Esophagus (tissue), 2 donors: ENCODE measurements around the gene C1QTNF8. TPM values are rescaled to one million over a fixed set of nuclear protein-coding genes. Genes with fewer than 3 reads are reported as not detected.

Source experiments
- H3K27ac ChIP-seq, 2 donors: one replicate each; pipeline ENCODE4 v1.5.1; 2013; ENCODE audit warnings: low read depth in 2 of 2, mild to moderate bottlenecking in 2 of 2, inconsistent platforms in 1 of 2, low read length in 1 of 2, moderate library complexity in 1 of 2
- H3K27me3 ChIP-seq, 2 donors: one replicate each; pipeline ENCODE4 v1.6.1; 2013; ENCODE audit warnings: low read length in 2 of 2, control low read depth in 1 of 2, mild to moderate bottlenecking in 1 of 2; ENCODE audit not compliant: insufficient read depth in 2 of 2, control insufficient read depth in 1 of 2
- H3K36me3 ChIP-seq, 2 donors: one replicate each; pipeline ENCODE4 v1.6.1; 2013; ENCODE audit warnings: low read length in 1 of 2; ENCODE audit not compliant: control insufficient read depth in 2 of 2, insufficient read depth in 2 of 2
- H3K4me1 ChIP-seq, 2 donors: one replicate each; pipeline ENCODE4 v1.6.1; 2013; ENCODE audit warnings: low read length in 1 of 2; ENCODE audit not compliant: control insufficient read depth in 2 of 2, insufficient read depth in 2 of 2
- H3K4me3 ChIP-seq, 2 donors: one replicate each; pipeline ENCODE4 v1.5.1; 2013; ENCODE audit warnings: low read length in 2 of 2, mild to moderate bottlenecking in 2 of 2, low read depth in 1 of 2, moderate library complexity in 1 of 2
- H3K9me3 ChIP-seq, 2 donors: one replicate each; pipeline ENCODE4 v1.6.1; 2013; ENCODE audit warnings: mild to moderate bottlenecking in 2 of 2, low read depth in 1 of 2, low read length in 1 of 2, moderate library complexity in 1 of 2; ENCODE audit not compliant: control insufficient read depth in 2 of 2, insufficient read depth in 1 of 2
- WGBS, 2 donors: extraction: QIAGEN DNeasy Blood & Tissue Kit; methylation state at CpG; one replicate each; pipeline ENCODE4 v1.1.7; 2013; 5-methylcytosine and 5-hydroxymethylcytosine counted together
- polyA plus RNA-seq, 2 donors: library from polyadenylated mRNA; stranded (reverse); fragments of 200-250 nt; gene quantifications; one replicate each; pipeline ENCODE4 v1.2.3, GENCODE V29; 2013
- donor health status: healthy with polysubstance abuse.
- donor health status: Bipolar disorder and iron deficiency.

The C1QTNF8 gene
- polyA plus RNA-seq, 2 donors, result not detected

- WGBS, 2 donors, result 59 to 67% methylated on average over 15 to 16 of the region's 16 CpGs
- H3K9me3 ChIP-seq, result no peaks in the 10 kb centered on the region
- H3K4me3 ChIP-seq, result no peak overlapping the region
- H3K4me1 ChIP-seq, result peaks cover 4 to 6% of the 10 kb centered on the region in 2 donors
- H3K27me3 ChIP-seq, result peaks cover 0 to 2% of the 10 kb centered on the region in 2 donors
- no peaks in the 10 kb centered on the region for H3K36me3 ChIP-seq
- no peak overlapping the region for H3K27ac ChIP-seq
These were observed 17.4 kb upstream of the C1QTNF8 start for GRCh38 chr16:1113489-1113888.

- peaks cover 0 to 4% of the 10 kb centered on the region in 2 donors for H3K27me3 ChIP-seq
- H3K36me3 ChIP-seq, result no peaks in the 10 kb centered on the region
- H3K4me3 ChIP-seq, result no peak overlapping the region
- H3K27ac ChIP-seq, result no peak overlapping the region
- H3K9me3 ChIP-seq, result peaks cover 0 to 4% of the 10 kb centered on the region in 2 donors
- peaks cover 4 to 6% of the 10 kb centered on the region in 2 donors for H3K4me1 ChIP-seq
- 69 to 70% methylated on average over 24 to 26 of the region's 26 CpGs for WGBS, 2 donors
These were observed 16.6 kb upstream of the C1QTNF8 start for GRCh38 chr16:1112506-1113184.

GRCh38 chr16:1109648-1110047 lies 13.6 kb upstream of the C1QTNF8 start:
- Histone ChIP-seq H3K9me3 (peaks cover 0 to 4% of the 10 kb centered on the region in 2 donors), H3K27me3 (peaks cover 0 to 4% of the 10 kb centered on the region in 2 donors), H3K36me3 (no peaks in the 10 kb centered on the region), H3K4me3 (no peak overlapping the region), H3K27ac (no peak overlapping the region), H3K4me1 (peaks cover 4 to 6% of the 10 kb centered on the region in 2 donors)
- WGBS, 2 donors, result 32 to 43% methylated on average over 19 of the region's 19 CpGs

GRCh38 chr16:1108299-1109252 lies 12.5 kb upstream of the C1QTNF8 start:
- 25 to 26% methylated on average over 42 of the region's 42 CpGs for WGBS, 2 donors
- Histone ChIP-seq H3K27ac (no peak overlapping the region), H3K9me3 (peaks cover 0 to 4% of the 10 kb centered on the region in 2 donors), H3K36me3 (no peaks in the 10 kb centered on the region), H3K4me3 (no peak overlapping the region), H3K4me1 (peaks cover 4 to 6% of the 10 kb centered on the region in 2 donors), H3K27me3 (peaks cover 0 to 4% of the 10 kb centered on the region in 2 donors)

DNA sequence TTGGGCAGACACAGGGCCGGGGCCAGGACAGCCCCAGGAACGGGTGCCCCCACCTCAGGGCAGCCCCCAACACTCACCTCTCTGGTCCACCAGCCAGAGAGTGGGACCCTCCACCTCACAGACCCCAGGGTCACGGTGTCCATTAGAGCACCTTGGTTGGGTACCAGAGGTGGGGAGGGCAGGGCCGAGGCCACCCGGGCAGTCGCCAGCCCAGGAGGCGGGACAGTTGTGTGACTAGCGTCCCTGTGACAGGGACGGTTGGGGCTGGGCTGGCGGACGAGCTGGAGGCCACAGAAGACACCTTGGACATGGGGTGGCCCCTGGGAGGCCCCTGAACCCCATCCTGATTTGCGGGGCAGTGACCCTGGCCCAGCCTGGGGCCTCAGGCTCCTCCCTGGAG lies 11.7 kb upstream of the C1QTNF8 start:
- Histone ChIP-seq H3K27me3 (peaks cover 0 to 9% of the 10 kb centered on the region in 2 donors), H3K36me3 (no peaks in the 10 kb centered on the region), H3K4me3 (no peak overlapping the region), H3K27ac (no peak overlapping the region), H3K4me1 (peaks cover 6 to 10% of the 10 kb centered on the region in 2 donors), H3K9me3 (peaks cover 0 to 4% of the 10 kb centered on the region in 2 donors)
- WGBS, 2 donors, result 63 to 70% methylated on average over 10 to 12 of the region's 12 CpGs

DNA sequence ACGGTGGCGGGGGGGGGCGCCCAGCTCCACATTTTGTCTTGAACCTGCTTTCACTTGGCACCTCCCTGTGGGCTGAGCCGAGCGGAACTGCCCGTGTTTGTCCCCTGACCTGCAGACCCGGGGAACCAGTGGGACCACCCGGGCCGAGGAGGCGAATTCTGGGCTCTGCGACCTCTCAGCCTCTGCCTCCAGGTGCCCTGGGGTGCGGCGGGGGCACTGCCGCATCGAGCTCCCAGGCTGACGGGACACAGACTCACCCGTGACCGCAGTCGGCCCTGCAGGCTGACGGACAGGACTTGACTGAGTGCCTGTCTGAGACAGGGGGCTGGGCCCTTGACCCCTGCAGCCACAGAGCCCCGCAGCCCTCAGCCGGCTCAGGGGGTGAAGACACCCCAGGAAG lies 11.1 kb upstream of the C1QTNF8 start:
- Histone ChIP-seq H3K36me3 (no peaks in the 10 kb centered on the region), H3K27ac (no peak overlapping the region), H3K9me3 (peaks cover 0 to 4% of the 10 kb centered on the region in 2 donors), H3K4me3 (no peak overlapping the region), H3K4me1 (peaks cover 6 to 10% of the 10 kb centered on the region in 2 donors), H3K27me3 (peaks cover 0 to 9% of the 10 kb centered on the region in 2 donors)
- 59 to 64% methylated on average over 22 of the region's 22 CpGs for WGBS, 2 donors

DNA sequence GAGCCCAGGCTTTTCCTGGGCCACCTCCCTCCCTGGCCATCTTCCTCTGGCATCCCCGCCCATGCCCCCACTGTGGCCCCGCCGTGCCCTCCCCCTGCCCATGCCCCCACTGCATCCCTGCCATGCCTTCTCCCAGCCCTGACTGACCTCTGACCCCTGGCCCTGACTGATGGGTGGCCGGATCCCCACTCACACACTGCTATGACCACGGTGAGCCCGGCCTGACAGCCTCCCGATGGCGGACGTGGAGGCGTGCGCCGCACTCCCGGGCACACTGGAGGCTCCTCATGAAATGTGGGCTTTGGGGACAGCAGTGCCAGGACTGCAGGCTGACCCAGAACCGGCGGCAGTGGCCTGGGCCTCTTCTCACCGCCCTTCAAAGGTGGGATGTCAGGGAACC lies 10.6 kb upstream of the C1QTNF8 start:
- H3K27me3 ChIP-seq, result peaks cover 0 to 9% of the 10 kb centered on the region in 2 donors
- peaks cover 6 to 10% of the 10 kb centered on the region in 2 donors for H3K4me1 ChIP-seq
- H3K4me3 ChIP-seq, result no peak overlapping the region
- peaks cover 0 to 4% of the 10 kb centered on the region in 2 donors for H3K9me3 ChIP-seq
- H3K27ac ChIP-seq, result no peak overlapping the region
- 71 to 73% methylated on average over 16 of the region's 16 CpGs for WGBS, 2 donors
- no peaks in the 10 kb centered on the region for H3K36me3 ChIP-seq

- peaks cover 0 to 9% of the 10 kb centered on the region in 2 donors for H3K27me3 ChIP-seq
- H3K9me3 ChIP-seq, result peaks cover 0 to 4% of the 10 kb centered on the region in 2 donors
- peaks cover 6 to 10% of the 10 kb centered on the region in 2 donors for H3K4me1 ChIP-seq
- H3K27ac ChIP-seq, result no peak overlapping the region
- no peaks in the 10 kb centered on the region for H3K36me3 ChIP-seq
- no peak overlapping the region for H3K4me3 ChIP-seq
- WGBS, 2 donors, result 24 to 28% methylated on average over 22 to 26 of the region's 26 CpGs
These were observed 10.0 kb upstream of the C1QTNF8 start for GRCh38 chr16:1105888-1106620.

GRCh38 chr16:1103636-1103980 lies 7.6 kb upstream of the C1QTNF8 start:
- peaks cover 0 to 7% of the 10 kb centered on the region in 2 donors for H3K27me3 ChIP-seq

More at GRCh38 chr16:1103636-1103980, 7.6 kb upstream of the C1QTNF8 start:
- Histone ChIP-seq H3K9me3 (peaks cover 0 to 4% of the 10 kb centered on the region in 2 donors), H3K4me3 (no peak overlapping the region), H3K36me3 (no peaks in the 10 kb centered on the region), H3K27ac (no peak overlapping the region), H3K4me1 (peaks cover 2 to 4% of the 10 kb centered on the region in 2 donors)
- 27 to 30% methylated on average over 11 of the region's 11 CpGs for WGBS, 2 donors
